Epithelial cell of proximal tubule (primary cell): ENCODE results near the gene SUSD6. TPM values are rescaled to one million over a fixed set of nuclear protein-coding genes. Genes with fewer than 3 reads are reported as not detected.

Experiments used
- DNase-seq: peaks from one replicate; pipeline ENCODE4 v3.0.0-alpha.2; 2011; ENCODE audit warnings: low read depth
- H3K4me3 ChIP-seq: 2 replicates; pipeline ENCODE4 v1.5.1; 2011; ENCODE audit warnings: low read depth, mild to moderate bottlenecking, low read length
- CTCF ChIP-seq: conservative IDR thresholded peaks from 2 replicates; pipeline ENCODE4 v1.5.1; 2012; ENCODE audit warnings: low read depth, mild to moderate bottlenecking, low read length
- total RNA-seq: library from RNA; depleted of rRNA; stranded (reverse); fragments of >200 nt; gene quantifications from 2 replicates; pipeline ENCODE4 v1.2.3, GENCODE V29; 2015

Gene SUSD6
- total RNA-seq, 1 donor from 2014 or later, result 6.2 TPM

- DNase-seq, result no peak
- peak overlapping the region; percentile 8 for H3K4me3 ChIP-seq
- TF ChIP-seq CTCF, result no peak
Observed at GRCh38 chr14:69572030-69572840, 39.2 kb upstream of the SUSD6 start.

- no peak for TF ChIP-seq CTCF
- no peak overlapping the region for H3K4me3 ChIP-seq
- no peak for DNase-seq
Observed at GRCh38 chr14:69572841-69573135, 38.6 kb upstream of the SUSD6 start.

GRCh38 chr14:69573205-69573830 is 38.1 kb upstream of the SUSD6 start:
- no peak for DNase-seq
- TF ChIP-seq CTCF, result no peak
- no peak overlapping the region for H3K4me3 ChIP-seq

GRCh38 chr14:69573831-69574262 is 37.5 kb upstream of the SUSD6 start:
- no peak overlapping the region for H3K4me3 ChIP-seq
- TF ChIP-seq CTCF, result no peak

GRCh38 chr14:69574263-69574953 is 37.0 kb upstream of the SUSD6 start, which contains the start of gene CCDC177:
Gene CCDC177, minus strand, starts transcription at chr14:69574871. Its CDS starts 1,249 bp downstream, at chr14:69573622.
- no peak for DNase-seq
- peak; percentile 98 for TF ChIP-seq CTCF
- no peak within 1 kb of the TSS for H3K4me3 ChIP-seq

More at GRCh38 chr14:69573831-69574262, 37.5 kb upstream of the SUSD6 start:
- DNase-seq, result no peak

GRCh38 chr14:69574954-69575295 is 36.5 kb upstream of the SUSD6 start:
- H3K4me3 ChIP-seq, result no peak overlapping the region
- TF ChIP-seq CTCF, result no peak
- no peak for DNase-seq
